Measurements from ENCODE around the gene CACNG7.

- no peak for TF ChIP-seq POLR2A (IDR thresholded peaks at IDR 0.05)
- peak in 5 of 7 experiments; percentile 42 to 90 (median 84) for TF ChIP-seq CTCF (IDR thresholded peaks at IDR 0.05)
Observed at GRCh38 chr19:53906211-53907192, 2.6 kb upstream of the CACNG7 start.
